ENCODE results near the gene CTIF.
A peak's percentile ranks its signal among the peaks of the same experiment; 100 is the strongest.
"Not testable (repeated sequence)": the region's sequence is repeated elsewhere in the genome, so short reads cannot be mapped to it uniquely, and the experiment has no call there.

The CTIF gene

DNA sequence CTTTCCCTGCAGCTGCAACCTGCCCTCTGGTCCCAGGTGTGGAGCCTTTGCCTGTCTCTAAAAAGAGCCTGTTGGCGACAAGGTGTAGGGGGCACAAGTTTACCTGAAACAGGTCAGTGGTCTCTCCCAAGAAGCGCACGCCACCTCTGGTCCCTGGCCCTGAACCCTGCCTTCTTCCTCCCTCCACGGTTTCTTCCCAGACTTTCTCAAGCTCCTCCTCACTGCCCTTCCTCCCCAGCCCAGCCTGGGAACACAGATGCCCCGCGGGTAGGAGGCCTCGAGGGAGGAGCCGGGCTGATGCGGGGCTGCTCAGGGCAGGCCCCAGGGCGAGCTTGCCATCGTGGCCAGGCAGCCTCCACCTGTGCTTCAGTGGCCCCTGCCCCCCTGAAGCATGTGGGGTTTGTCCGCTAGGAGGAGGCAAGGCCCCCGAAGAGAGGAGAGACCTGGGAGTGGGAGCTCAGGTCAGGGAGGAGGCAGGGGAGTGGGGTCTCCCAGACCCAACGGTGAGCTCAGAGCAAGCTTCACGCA is 322.4 kb downstream of the CTIF start:
- no peak for DNase-seq

DNA sequence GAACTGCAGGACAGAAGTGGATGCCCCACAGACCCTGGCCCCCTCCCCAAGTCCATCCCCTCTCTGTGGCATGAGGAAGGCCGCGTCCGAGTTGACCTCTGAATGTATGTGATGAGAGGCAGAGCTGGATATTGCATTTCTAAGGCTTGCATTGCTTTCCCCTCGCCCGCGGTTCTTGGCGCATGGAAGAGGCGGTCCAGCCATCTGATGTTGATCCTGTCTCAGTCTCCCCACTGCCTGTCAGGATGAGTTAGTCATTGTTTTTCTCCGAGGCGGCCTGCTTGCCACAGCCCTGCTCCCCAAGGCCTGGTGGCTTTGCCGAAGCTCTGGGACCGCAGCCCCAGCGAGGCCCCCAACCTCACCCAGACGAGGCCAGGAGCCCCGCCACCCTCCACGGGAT is 323.3 kb downstream of the CTIF start:
- DNase-seq, result no peak

DNA sequence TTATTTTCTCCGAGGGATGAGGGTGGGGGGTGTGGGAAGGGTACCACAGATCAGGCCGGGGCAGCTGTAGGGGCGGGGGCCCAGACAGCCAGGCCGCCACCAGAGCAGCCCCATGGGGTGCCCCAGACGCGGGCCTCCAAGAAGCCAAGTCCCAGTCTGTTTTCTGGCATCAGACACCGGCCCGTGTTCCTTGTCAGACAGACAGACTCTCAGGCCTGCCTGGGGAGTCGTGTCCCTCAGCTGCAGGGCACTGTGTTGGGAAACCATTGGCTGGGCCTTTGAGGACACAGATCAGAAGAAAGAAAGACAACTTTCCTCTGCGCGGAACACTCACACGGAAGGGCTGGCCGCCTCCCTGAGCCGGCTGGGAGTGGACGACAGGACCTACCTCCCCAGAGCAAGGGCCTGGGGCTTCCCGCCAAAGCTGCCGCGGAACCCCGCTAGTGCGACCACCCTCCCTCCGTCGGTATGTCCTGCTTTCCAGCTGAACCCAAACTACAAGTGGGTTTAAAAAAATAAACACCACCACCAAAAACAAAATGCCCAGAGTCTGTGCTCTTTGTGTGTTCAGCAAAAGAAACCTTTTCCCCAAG is 323.9 kb downstream of the CTIF start:
- no peak for DNase-seq

DNA sequence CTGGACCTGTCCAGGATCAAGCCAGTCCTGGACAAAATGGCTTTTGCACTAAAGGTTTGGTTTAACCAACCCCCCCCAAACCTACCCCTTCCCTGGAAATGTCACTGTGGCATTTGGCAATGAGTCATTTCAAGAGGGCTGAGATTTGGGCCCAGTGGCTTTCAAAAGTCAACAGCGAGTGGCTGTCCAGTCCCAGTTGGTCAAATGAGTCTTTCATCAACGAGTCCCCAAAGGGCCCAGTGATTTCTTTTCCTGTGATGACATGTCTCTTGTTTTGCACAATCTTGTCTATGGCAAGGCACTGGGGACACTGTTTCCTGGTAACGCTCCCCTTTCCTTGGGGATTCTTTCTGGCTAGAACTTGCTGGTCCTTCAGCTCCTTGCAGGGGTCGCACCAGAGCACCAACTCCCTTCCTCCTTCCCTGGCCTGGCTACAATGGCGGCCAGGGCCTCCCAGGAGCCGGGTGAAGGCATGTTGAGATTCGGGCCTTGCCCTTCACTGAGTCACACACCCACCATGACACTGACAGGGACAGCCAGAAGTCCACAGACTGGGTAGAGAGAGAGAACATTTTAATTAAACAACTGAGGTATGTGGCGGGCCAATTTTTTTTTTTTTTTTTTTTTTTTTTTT is 324.7 kb downstream of the CTIF start:
- DNase-seq, result no peak

DNA sequence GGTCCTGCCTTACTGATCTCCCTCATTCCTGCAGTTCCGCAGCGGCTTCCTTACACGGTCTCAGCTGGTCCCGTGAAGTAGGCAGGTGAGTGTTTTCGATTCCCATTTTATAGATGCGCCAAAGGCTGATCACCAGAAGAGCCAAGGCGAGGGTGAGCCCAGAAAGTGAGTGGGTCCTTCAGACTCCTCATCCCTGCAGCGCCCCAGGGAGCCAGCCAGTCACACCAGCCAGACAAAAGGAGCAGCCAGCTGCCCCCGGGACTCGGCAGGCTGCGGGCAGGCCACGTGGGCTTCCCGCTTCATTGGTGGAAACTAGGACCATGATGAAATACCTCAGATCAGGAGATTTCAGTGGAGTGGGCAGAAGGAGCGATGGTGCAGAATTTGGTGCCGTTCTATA is 326.0 kb downstream of the CTIF start:
- DNase-seq, result no peak

DNA sequence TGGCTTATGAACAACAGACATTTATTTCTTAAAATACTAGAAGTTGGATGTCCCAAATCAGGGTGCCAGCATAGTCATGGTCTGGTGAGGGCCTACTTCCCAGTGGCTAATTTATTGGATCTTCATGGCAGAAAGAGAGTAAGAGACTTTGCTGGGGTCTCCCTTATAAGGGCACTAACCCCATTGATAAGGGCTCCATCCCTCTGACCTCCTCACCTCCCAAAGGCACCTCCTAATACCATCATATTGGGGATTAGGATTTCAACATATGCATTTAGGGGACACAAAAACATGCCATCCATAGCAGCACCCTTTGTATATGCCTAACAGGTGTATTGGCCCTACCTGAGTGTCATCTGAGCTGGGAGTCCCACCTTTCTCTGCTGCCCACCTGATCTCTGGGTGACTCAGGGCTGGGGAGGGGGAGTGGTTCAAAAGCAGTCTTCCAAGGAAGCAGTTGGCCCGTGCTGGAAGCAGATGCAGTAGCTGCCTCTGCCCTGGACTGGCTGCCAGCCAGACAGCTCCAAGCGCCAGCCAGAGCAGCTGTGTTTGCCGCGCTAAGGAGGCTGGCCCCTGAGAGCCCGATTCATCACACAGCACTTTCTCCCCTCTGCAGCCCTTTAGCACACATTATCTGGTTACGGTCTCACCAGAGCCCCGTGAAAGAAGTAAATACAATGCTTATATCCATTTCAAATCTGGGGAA is 327.4 kb downstream of the CTIF start:
- DNase-seq, result peak; percentile 91

DNA sequence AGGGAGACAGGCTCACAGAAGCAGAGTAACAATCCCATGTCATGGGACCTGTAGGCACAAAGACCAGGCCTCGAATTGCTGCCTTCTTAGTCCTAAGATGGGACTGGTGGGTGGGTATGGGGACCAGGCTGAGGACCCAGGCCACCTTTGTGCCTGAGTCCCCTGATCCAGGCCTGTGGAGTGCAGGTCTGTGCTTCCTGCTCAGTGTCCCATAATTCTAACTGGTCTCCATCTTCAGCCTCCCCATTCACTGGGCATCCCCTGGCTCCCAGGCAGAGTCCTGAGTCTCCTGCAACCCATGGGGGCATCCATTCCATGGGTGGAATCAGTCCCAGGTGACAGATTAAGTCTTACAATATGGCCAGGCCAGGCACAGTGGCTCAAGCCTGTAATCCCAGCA is 328.0 kb downstream of the CTIF start:
- no peak for DNase-seq

DNA sequence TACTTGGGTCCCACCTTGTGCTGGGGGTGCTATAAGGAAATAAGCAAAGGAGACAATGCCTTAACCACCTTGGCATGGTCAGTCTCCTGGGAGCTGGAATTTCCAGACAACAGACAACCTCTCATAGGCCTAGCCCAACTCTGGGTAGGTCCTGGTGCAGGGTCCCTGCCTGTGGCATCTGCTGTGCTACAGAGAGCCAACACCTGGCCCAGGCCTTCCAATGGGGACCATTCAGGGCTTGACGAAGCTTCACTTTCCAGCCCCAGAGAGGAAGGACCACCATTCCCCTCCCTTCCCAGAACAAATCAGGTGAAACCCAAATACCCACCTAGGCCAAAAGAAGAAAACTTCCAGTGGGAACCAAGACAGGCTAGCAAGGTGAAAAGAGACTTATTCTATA is 329.1 kb downstream of the CTIF start:
- no peak for DNase-seq

DNA sequence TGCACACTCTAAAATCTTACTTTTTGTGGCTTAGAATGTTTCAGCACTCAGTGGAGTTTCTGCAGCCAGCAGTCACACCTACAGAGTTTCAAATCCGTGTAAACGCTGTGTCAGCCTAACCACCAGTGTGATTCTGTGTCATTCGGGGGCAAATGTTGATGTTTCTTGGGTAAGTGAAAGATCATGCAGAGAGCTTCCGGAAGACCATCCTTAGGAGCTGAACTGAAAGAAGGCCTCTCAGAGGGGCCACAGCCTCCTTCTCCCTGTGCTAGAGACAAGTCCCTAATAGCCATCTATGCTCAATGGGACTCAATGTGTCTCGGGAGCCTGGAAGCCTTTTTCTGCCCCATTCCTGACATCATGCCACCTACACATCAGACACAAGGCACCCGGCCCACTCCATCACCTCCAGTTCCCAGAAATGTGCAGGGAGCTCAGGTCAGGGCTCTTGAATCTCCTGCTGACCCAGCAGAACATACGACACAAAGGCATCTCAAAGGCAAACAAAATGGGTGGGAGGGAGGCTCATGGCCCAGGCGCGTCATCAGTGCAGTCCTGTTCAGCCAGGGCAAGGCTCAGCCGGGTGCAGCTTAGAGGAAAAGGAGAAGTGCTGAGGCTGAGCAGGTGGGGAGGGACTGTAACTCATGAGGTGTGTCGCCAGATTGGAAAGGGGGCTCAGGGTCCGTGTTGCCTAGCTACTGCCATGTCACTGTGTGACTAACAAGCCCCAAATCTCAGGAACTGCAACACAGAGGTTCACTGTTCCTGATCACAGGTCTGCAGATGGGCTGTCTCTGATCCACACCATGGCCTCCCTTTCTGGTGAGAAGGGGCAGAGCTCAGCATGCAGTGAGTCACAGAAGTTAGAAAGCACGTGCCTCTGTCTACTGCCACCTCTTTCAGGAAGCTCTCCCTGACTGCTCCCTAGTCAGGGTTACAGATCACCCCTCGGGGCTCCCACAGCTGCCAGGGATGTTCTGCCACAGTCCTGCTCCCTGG is 329.9 kb downstream of the CTIF start:
- DNase-seq, result no peak

DNA sequence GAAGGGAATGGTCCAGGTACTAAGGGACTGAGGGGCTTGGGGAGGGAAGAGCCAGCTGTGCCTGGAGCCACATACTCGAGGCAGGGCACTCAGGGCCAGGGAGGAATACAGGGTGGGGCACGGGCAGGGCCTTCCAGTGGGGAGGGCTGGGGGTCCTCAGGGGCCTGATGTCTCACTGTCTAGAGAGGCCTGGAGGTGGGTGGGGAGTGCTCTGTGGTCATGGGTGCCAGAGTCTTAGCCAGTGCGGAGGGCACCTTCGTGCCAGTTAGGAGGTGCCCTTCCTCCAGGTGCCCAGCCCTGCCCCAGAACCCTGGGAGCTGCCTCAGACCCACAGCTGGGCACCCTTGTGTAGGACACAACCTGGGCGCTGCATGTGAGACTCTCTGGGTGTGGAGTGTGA is 330.8 kb downstream of the CTIF start:
- DNase-seq, result no peak

DNA sequence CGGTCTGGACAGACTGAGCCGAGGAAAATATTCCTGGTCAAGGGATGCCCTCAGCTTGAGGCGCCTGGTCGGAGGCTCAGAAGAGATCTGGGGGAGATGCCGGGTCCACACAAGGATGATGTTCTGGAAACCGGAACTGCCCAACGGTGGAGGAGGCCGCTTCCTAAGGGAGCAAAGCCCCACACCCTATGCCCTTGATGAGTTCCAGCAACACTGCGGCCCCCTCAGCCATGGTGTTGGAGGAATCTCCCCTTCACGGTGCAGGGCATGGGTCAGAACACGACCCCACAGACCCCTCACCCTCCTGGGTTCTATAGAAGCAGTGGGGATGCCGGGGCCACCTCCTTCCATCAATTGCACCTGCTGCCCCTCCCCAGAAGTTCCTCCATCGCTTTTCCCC is 332.1 kb downstream of the CTIF start:
- DNase-seq, result not testable (repeated sequence)

DNA sequence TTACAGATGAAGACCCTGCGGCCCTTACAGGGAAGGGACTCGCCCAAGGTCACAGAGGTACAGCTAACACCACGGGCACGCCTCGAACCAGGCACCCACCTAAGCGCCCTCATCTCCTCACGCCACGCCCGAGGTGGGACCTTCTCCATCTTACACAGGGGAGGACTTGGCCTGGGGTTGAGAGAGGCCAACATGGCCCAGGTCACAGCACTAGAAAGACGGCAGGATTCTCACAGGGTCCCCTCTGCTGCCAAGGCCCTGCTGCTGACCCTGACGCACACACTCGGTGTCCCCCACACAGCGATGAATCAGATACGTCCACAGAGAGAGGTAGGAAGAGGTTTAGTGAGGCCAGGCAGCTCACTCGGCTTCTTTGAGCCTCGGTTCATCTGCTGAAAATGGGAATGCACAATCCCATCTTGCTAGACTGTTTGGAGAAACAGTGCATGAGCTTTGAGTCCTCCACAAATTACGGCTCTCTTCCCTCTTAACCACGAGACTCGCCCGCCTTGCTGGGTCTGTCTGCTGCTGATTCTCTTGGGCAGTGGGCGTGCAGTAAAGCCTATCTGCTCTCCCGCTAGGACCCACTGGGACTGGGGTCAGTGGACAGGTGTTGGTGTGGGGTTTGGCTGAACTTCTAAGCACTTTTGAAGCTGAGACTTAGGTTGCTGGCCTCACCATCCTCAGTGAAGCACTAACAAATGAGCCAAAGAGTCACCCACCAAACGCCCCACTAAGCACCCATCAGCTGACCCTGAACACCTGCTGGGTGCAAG is 332.7 kb downstream of the CTIF start:
- DNase-seq, result no peak

DNA sequence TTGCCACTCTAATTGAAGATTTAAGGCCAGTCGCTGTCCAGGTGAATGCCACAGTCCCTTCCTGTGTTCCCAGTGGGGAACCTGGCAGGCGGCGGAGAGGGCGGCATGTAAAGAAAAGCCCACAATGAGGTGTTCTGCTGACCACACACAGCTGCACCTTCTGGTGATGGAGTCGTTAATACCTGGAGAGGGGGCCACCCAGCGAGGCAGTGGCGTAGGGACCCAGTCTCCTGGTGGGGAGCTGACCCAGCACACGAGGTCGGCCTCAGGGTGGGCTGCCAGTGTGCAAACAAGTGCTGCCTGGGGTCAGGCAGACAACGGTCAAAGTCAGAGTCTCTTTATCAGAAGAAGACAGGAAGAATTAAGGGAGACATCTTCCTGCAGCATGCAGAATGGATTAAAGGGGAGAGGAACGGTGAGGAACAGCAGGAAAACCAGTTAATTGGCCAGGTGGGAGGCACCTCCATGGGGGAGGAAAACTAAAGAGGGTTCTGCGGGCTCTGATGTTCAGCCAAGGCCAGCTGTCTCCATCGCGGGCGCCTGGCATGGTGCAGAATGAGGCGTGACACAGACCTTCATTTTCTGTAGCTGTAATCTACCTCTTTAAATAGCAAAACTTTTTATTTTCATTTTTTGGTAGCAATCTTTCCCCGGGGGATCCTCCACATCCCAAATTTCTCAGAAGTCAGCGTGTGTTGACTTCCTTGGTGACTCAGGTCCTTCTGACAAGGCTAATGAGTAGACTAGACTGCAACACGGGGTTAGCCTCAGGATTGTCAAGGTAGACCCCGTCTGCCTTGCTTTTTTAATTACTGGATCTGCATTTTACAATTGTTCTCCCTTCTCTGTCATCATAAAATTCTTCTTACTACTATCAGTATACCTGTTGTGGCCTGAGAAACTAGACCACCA is 333.7 kb downstream of the CTIF start:
- no peak for DNase-seq

DNA sequence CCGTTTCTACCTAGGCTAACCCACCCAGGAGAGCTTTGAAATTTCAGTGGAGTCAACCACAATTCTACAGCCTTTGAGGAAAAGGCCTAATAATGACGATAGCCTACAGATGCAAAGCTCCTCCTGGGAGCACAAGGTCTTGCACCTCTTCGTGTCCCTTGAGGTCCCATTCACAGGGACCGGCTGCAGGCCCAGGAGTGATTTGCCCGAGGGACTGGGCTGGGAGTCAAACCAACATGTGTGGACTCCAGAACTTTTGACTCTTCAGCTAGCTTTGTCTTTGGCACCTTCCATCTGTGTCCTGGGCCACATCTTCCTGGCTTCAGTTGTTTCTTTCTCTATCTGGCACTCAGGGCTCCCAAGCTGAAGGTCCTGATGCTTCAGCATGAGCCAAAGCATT is 335.4 kb downstream of the CTIF start:
- no peak for DNase-seq

DNA sequence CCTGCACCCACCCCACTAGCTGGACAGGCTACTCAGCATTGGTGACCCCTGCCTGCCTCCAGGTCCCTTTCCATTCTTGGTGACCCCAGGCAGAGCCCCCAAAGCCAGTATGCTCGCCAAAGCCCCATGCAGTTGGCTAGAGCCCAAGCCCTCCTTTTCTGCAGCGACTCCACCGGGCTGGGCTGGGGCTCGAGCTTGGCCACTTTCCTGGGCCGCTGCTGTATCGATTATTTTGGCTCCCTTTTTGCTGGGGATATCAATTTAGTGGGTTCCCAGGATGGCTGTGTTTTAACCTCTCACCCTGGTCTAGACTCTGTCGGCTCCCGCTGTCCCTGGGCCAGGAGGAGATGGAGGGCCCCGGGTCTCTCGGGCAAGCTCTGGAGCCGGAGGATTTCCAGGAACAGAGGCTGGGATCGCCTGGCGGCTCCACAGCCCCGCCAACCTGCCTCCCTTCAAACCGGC is 335.9 kb downstream of the CTIF start:
- no peak for DNase-seq

DNA sequence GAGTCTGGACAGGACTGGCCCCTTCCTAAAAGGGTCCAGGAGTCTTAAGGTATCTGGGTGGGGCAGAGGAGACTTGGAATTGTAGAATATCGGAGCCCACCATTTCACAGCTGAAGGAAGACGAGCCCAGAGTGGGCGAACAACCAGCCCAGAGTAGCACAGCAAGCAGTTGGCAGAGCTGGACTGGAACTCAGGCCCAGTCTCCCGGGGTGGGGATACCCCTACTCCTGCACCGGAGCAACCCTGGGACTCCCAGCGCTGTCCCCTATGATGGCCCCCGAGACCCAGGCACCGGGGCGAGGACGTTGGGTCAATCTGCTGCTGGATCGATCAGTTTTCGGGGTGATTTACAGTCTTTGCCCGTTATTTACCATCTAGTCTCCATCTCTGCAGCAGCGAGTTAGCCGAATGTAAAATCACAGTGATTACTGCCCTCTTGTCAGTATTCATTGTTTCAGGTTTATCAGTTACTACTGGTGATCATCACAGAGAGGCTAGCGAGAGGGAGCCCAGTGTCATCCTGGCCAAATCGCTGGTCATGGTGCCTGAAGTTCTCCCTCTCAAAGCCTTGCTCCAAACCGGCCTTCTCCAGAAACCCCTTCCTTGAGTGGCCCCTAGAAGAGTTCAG is 336.6 kb downstream of the CTIF start:
- DNase-seq, result no peak

DNA sequence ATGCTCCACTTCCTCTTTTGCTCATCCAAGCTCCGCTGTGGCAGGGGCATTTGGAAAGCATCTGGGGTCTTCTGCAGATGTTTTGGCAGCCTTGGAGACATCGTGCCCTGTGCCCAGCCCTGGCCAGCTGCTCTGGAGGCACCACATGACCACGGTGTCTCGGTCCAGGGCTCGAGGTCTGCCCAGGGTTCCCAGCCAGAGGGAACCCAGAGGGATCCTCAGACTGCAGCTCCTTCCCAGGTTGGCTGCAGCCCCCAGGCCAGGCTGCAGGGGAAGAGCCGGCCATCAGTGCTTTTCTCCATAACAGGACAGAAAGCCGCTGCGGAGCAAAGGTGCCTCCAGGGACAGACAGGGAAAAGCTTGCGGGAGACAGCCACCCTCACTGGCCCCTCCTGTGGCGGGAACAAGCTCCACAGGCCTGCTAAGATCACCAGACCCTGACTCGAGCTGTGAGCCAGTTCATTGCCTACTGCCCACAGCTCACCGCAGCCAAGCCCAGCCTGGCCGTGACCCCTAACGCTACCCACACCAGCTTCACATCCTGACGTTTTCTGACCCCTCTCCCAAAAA is 337.2 kb downstream of the CTIF start:
- DNase-seq, result no peak

DNA sequence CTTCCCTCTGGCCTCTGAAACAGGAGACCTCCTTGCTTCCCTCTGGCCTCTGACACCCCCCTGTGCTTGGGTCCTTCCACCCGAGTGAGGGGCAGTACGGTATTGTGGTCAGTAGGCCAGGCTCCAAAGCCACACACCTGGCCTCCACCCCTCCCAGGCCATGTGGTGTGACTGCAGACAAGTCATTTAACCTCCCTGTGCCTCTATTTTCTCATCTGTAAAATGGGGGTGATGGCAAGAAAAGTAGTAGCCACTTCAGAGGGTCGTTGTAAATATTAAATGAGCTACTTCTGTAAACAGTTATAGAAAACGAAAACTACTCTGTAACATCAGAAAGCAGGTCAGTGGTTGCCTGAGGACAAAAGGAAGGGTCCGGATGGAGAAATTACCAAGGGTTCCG is 337.8 kb downstream of the CTIF start:
- no peak for DNase-seq

DNA sequence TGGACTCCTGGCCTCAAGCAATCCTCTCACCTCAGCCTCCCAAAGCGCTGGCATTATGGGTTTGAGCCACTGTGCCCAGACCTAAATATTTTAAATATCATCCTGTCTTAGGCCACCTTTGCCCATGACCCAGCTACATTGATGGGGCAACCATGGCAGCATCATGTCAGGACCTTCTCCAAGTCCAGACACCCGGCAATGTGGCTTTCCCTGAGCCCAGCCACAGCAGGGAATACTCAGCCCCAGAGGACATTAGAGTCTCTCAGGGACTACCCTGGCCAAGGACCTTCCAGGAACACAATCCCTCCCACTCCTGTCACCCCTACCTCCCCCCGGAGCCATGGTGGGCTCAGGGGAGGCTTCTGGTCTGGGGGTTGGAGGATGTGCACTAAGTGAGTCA is 339.1 kb downstream of the CTIF start:
- DNase-seq, result no peak

DNA sequence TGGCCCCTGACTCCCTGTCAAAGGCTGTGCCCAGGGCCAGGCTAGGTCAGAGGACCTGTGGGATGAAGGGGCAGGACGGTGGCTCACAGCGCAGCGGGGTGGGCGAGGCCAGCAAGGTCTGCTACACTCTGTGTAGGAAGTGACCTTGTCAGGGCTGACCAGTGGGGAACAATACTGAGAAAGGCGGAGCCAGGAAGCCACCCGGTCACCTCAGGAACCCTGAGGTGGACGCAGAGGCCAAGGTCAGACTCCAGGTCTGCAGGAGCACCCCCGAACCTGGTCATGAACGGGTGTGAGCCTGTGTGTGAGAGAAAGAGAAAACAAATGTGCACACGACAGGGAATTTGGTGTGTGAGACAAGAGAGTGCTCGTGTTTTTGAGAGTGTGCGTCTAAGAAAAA is 339.6 kb downstream of the CTIF start:
- DNase-seq, result no peak
